Heart left ventricle (tissue), 16 donors: ENCODE measurements around the gene ARIH2. TPM values are rescaled to one million over a fixed set of nuclear protein-coding genes. Genes with fewer than 3 reads are reported as not detected.

Experiments used
- ATAC-seq, 4 donors: fragments of 200-7000 bp; cut with Tn5 transposase; one replicate each; pipeline ENCODE4 v1.9.1; 2020 to 2022; ENCODE audit warnings: moderate library complexity in 4 of 4, mild to moderate bottlenecking in 3 of 4, moderate number of reproducible peaks in 1 of 4
- DNase-seq, 5 donors: peaks; one replicate each; pipeline ENCODE4 v3.0.0-alpha.2; 2020
- H3K27ac ChIP-seq, 12 donors: fragments of 200-600 bp; sonication (generic) in 4 of 12; one replicate each; pipeline versions ENCODE4 v1.5.0 to v1.8.0; 2016 to 2022; ENCODE audit warnings: mild to moderate bottlenecking in 2 of 12
- H3K27me3 ChIP-seq, 9 donors: fragments of 200-600 bp; sonication (generic) in 2 of 9; one replicate each; pipeline versions ENCODE4 v1.5.1 to v1.8.0; 2016 to 2022; ENCODE audit warnings: mild to moderate bottlenecking in 3 of 9
- H3K36me3 ChIP-seq, 9 donors: fragments of 200-600 bp; sonication (generic) in 2 of 9; one replicate each; pipeline versions ENCODE4 v1.5.0 to v1.8.0; 2018 to 2022; ENCODE audit warnings: mild to moderate bottlenecking in 2 of 9
- H3K4me1 ChIP-seq, 12 donors: fragments of 200-600 bp; sonication (generic) in 4 of 12; one replicate each; pipeline versions ENCODE4 v1.5.0 to v1.8.0; 2016 to 2022; ENCODE audit warnings: mild to moderate bottlenecking in 3 of 12
- H3K4me3 ChIP-seq, 12 donors: fragments of 200-600 bp; sonication (generic) in 4 of 12; one replicate each; pipeline versions ENCODE4 v1.5.0 to v1.8.0; 2017 to 2022; ENCODE audit warnings: mild to moderate bottlenecking in 9 of 12, moderate library complexity in 4 of 12
- H3K9me3 ChIP-seq, 12 donors: fragments of 200-600 bp; sonication (generic) in 4 of 12; one replicate each; pipeline versions ENCODE4 v1.5.0 to v1.8.0; 2016 to 2022; ENCODE audit warnings: mild to moderate bottlenecking in 1 of 12
- POLR2A ChIP-seq, 2 donors: fragments of 450-650 bp; IDR thresholded peaks; one replicate each; pipeline ENCODE4 v1.6.1; 2017; ENCODE audit warnings: antibody characterized with exemption in 2 of 2, mild to moderate bottlenecking in 2 of 2, moderate library complexity in 2 of 2
- WGBS, 4 donors: extraction: QIAGEN DNeasy Blood & Tissue Kit in 2 of 4; methylation state at CpG; one replicate each; pipeline versions ENCODE4 v1.1.5 to v1.1.7; 2013 to 2018; 5-methylcytosine and 5-hydroxymethylcytosine counted together
- intact Hi-C, 10 donors: fragments of 100-400 bp; cut with DNase I; formaldehyde crosslinking; loops; one replicate each; pipeline versions ENCODE4 v1.11.1 to v1.14.2; 2022
- polyA plus RNA-seq, 2 donors: library from polyadenylated mRNA; stranded (reverse); fragments of 200-250 nt; gene quantifications; one replicate each; pipeline ENCODE4 v1.2.3, GENCODE V29; 2013
- total RNA-seq, 9 donors: library from RNA; depleted of rRNA in 2 of 9; stranded (reverse); fragments of >200 nt in 2 of 9; fragmentation: NEBNext Ultra II Directional in 3 of 9; extraction: Animal tissue kit (Norgen Biotek cat#: 25700) in 3 of 9; gene quantifications; one replicate each; pipeline versions ENCODE4 v1.1.0 to v1.2.4, GENCODE V29; 2016 to 2023
- TF ChIP-seq, protein P1 (sequence below), 12 donors: fragments of 200-600 bp; sonication (generic) in 4 of 12; IDR thresholded peaks; one replicate each; pipeline versions ENCODE4 v1.5.0 to v1.8.0; 2018 to 2022; ENCODE audit warnings: antibody characterized with exemption in 12 of 12, mild to moderate bottlenecking in 5 of 12
- donor health status: ischemic (EF 13 %, LVEDD 7.1; RV severe dilation, severe dysfunction).
- donor health status: healthy with polysubstance abuse.
- donor health status: DM: no; HTN: yes; CAD: no.
- donor health status: DM: no; HTN: no; CAD: no.
- donor health status: ischemic (EF 25% LVEDD 6.9; RV normal size, moderate dysfunction).
- donor health status: ischemic (EF 25% LVEDD 5.7; RV mildly dilated, moderate dysfunction).
- donor health status: healthy.
- donor health status: DM: yes; HTN: yes; CAD: no.
- donor health status: ischemic (EF 35%, LVEDD 5.7; RV mildly dilated, moderate dysfunction).
- donor health status: nonischemic (EF 11% LVEDD 7.7; RV severe dilation, severe dysfunction).
- donor health status: DM: yes; HTN: yes; CAD: no.
- donor health status: PGD.
- donor health status: ischemic (EF 29% LVEDD 5.4; RV normal size, mild dysfunction).
- donor health status: nonischemic (EF 23%, LVEDD 6.1; RV moderate dilation, normal function).

Gene ARIH2
- total and polyA plus RNA-seq, 11 donors: 77.6 to 223 (median 126) TPM

DNA sequence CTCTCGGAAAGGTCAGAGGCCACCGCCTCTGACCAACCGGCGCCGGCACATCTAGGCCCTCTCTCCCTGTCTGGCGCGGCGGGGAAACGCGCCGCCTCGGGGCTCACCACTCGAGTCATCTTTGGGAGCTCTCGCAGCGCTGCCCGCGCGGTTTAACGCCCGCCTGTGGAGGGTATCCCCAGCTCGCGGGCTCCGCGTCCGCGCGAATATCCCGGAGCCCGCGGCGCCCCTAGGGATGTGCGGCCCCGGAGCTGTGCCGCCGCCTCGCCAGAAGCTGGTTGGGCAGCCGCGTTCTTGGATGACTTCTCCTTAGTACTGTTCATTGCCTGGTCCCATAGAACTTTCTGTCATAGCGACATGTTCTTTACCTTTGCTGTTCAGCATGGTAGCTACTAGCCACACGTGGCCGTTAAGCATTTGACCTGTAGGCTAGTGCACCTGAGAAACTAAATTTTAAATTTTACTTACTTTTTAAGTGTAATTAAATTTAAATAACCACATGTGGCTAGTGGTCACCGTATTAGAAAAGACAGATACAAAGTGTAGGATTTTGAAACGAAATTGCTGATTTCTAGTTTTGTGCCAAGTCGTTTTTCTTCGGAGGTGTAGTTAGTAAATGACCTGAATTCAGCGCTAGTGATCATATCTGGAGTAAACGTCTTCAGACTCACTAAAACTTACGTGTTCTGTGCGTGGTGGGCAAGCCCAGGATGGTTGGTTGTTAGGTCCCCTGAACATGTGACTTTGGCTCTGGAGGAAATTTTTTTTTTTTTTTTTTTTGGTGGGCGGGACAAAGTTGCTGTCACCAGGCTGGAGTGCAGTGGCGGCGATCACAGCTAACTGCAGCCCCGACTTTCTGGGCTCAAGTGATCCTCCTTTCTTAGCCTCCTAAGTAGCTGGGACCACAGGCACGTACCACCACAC, 835 bp downstream of the ARIH2 start:
- Histone ChIP-seq H3K4me3 (peak overlapping the region; percentile 64 to 100 (median 90)), H3K36me3 (peaks cover 0 to 30% (median 25%) of the 10 kb centered on the region in 9 donors), H3K27ac (peak overlapping the region; percentile 93 to 99 (median 97)), H3K27me3 (no peaks in the 10 kb centered on the region), H3K9me3 (no peaks in the 10 kb centered on the region), H3K4me1 (peaks cover 4 to 44% (median 29%) of the 10 kb centered on the region in 12 donors)
- WGBS, 4 donors: 0 to 1% (median 0%) methylated on average over 48 to 54 of the region's 54 CpGs
- peak; percentile 23 to 77 (median 41) for DNase-seq
- intact Hi-C loops: loop anchor here in 3 of 10 donors (2.0 to 10.0 kb wide), 4 partner anchors 21 to 72 kb away; partner anchors contain the start of genes SLC25A20 (in 2 of the 3) and PRKAR2A (in 1 of the 3)
- peak; percentile 19 to 56 (median 51) for ATAC-seq
- TF ChIP-seq POLR2A (IDR thresholded peaks at IDR 0.05): no peak
- TF ChIP-seq, protein P1, sequence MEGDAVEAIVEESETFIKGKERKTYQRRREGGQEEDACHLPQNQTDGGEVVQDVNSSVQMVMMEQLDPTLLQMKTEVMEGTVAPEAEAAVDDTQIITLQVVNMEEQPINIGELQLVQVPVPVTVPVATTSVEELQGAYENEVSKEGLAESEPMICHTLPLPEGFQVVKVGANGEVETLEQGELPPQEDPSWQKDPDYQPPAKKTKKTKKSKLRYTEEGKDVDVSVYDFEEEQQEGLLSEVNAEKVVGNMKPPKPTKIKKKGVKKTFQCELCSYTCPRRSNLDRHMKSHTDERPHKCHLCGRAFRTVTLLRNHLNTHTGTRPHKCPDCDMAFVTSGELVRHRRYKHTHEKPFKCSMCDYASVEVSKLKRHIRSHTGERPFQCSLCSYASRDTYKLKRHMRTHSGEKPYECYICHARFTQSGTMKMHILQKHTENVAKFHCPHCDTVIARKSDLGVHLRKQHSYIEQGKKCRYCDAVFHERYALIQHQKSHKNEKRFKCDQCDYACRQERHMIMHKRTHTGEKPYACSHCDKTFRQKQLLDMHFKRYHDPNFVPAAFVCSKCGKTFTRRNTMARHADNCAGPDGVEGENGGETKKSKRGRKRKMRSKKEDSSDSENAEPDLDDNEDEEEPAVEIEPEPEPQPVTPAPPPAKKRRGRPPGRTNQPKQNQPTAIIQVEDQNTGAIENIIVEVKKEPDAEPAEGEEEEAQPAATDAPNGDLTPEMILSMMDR (IDR thresholded peaks at IDR 0.05): no peak

DNA sequence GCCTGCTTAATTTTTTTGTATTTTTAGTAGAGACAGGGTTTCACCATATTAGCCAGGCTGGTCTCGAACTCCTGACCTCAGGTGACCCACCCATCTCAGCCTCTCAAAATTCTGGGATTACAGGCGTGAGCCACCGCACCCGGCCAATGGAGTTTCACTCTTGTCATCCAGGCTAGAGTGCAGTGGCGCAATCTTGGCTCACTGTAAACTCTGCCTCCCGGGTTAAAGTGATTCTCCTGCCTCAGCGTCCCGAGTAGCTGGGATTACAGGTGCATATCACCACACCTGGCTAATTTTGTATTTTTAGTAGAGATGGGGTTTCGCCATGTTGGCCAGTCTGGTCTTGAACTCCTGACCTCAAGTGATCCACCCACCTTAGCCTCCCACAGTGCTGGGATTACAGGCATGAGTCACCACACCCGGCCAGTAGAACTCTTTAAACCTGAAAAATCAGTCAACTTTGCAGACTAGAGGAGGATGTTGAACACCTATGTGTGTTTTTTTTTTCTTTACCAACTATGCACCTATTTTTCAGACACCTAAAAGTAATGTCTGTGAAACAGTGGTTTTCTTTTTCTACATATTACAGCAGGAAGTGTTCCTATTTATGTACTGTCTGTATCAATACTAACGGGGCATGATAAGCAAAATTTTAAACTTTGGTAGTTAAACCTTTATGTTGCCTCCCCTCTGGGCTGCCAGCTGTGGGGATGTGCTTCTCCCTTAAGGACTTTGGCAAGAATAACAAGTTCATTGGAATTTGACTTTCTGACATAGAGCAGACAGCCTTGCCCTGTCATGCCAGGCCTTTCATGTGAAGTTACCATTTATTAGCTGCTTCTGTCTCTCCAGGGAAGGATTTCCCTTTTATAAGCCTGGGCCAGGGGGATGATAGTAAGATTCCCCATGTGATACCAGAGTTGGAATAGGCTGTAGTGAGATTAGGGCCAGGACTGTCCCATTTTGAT, 8.1 kb downstream of the ARIH2 start:
- Histone ChIP-seq H3K4me3 (peak overlapping the region in 9 of 12 donors; percentile 11 to 45 (median 35)), H3K9me3 (no peaks in the 10 kb centered on the region)

DNA sequence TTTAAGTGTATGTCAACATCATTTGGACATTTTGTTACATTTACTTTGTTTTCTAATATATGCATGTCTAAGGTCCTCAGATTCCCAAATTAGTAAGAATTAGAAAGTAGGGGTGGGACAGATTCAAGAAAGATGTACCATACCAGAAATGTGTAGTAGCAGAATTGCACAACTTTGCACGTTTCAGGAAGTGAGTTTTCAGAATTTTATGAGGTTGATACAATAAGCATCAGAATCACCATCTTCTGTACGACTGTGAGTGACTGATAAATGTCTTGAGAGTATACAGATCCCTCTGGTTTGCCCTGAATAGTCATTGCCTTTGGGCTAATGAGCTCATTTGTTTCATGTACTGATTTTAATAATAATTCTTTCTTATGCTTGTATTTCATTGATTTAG, 9.3 kb downstream of the ARIH2 start:
- 24 to 32% (median 30%) methylated on average over 2 of the region's 2 CpGs for WGBS, 4 donors
- Histone ChIP-seq H3K27ac (peak overlapping the region in 11 of 12 donors; percentile 16 to 81 (median 70)), H3K4me3 (peak overlapping the region in 9 of 12 donors; percentile 11 to 45 (median 35)), H3K27me3 (no peaks in the 10 kb centered on the region), H3K9me3 (no peaks in the 10 kb centered on the region), H3K36me3 (peaks cover 0 to 79% (median 64%) of the 10 kb centered on the region in 9 donors), H3K4me1 (peaks cover 21 to 68% (median 47%) of the 10 kb centered on the region in 12 donors)
- ATAC-seq: no peak
- no peak for DNase-seq
- intact Hi-C loops: no loop called here
- TF ChIP-seq, protein P1 (IDR thresholded peaks at IDR 0.05): no peak
- TF ChIP-seq POLR2A (IDR thresholded peaks at IDR 0.05): no peak

More for the DNA sequence above, 8.1 kb downstream of the ARIH2 start:
- intact Hi-C loops: no loop called here
- no peaks in the 10 kb centered on the region for H3K27me3 ChIP-seq
- DNase-seq: peak in 1 of 5 donors; percentile 40
- no peak for TF ChIP-seq POLR2A (IDR thresholded peaks at IDR 0.05)
- TF ChIP-seq, protein P1 (IDR thresholded peaks at IDR 0.05): no peak
- H3K36me3 ChIP-seq: peaks cover 0 to 90% (median 74%) of the 10 kb centered on the region in 9 donors
- WGBS, 4 donors: 75 to 85% (median 83%) methylated on average over 11 of the region's 11 CpGs
- peak; percentile 68 to 74 (median 72) for ATAC-seq
- peak overlapping the region; percentile 13 to 81 (median 69) for H3K27ac ChIP-seq
- H3K4me1 ChIP-seq: peaks cover 17 to 67% (median 46%) of the 10 kb centered on the region in 12 donors
